ENCODE measurements around the gene MYT1.

MYT1 gene

DNA sequence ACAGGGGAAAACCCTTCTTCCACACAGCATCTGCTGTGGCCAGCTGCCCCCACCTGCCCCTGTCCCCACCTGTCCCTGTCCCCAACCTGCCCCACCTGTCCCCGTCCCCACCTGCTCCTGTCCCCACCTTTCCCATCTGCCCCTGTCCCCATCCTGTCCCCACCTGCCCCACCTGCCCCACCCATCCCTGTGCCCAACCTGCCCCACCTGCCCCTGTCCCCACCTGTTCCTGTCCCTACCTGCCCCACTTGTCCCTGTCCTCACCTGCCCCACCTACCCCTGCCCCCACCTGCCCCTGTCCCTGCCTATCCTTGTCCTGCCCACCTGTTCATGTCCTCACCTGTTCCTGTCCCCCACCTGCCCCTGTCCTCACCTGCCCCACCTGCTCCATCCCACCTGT, 6.4 kb upstream of the MYT1 start:
- TF ChIP-seq EGR1 (IDR thresholded peaks at IDR 0.05) (no peak), CEBPB (IDR thresholded peaks at IDR 0.05) (no peak), NFIC (IDR thresholded peaks at IDR 0.05) (no peak), TAF1 (IDR thresholded peaks at IDR 0.05; ENCODE audit: low read depth) (no peak), ZBTB7A (IDR thresholded peaks at IDR 0.05; ENCODE audit: low read depth) (no peak), CREB1 (IDR thresholded peaks at IDR 0.05; ENCODE audit: low read depth) (no peak), TEAD4 (IDR thresholded peaks at IDR 0.05) (no peak), TCF12 (IDR thresholded peaks at IDR 0.05; ENCODE audit: low read depth) (no peak), FOXM1 (IDR thresholded peaks at IDR 0.05; ENCODE audit: borderline replicate concordance, low read depth) (no peak), EP300 (IDR thresholded peaks at IDR 0.05; ENCODE audit: borderline replicate concordance) (no peak), RAD21 (IDR thresholded peaks at IDR 0.05; ENCODE audit: low read depth) (no peak), YY1 (IDR thresholded peaks at IDR 0.05; ENCODE audit: low read depth) (no peak)
- TF ChIP-seq, protein P1, sequence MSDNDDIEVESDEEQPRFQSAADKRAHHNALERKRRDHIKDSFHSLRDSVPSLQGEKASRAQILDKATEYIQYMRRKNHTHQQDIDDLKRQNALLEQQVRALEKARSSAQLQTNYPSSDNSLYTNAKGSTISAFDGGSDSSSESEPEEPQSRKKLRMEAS (IDR thresholded peaks at IDR 0.05) = no peak
- TF ChIP-seq, protein P2, sequence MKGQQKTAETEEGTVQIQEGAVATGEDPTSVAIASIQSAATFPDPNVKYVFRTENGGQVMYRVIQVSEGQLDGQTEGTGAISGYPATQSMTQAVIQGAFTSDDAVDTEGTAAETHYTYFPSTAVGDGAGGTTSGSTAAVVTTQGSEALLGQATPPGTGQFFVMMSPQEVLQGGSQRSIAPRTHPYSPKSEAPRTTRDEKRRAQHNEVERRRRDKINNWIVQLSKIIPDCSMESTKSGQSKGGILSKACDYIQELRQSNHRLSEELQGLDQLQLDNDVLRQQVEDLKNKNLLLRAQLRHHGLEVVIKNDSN (IDR thresholded peaks at IDR 0.05) = no peak
- TF ChIP-seq, protein P3, sequence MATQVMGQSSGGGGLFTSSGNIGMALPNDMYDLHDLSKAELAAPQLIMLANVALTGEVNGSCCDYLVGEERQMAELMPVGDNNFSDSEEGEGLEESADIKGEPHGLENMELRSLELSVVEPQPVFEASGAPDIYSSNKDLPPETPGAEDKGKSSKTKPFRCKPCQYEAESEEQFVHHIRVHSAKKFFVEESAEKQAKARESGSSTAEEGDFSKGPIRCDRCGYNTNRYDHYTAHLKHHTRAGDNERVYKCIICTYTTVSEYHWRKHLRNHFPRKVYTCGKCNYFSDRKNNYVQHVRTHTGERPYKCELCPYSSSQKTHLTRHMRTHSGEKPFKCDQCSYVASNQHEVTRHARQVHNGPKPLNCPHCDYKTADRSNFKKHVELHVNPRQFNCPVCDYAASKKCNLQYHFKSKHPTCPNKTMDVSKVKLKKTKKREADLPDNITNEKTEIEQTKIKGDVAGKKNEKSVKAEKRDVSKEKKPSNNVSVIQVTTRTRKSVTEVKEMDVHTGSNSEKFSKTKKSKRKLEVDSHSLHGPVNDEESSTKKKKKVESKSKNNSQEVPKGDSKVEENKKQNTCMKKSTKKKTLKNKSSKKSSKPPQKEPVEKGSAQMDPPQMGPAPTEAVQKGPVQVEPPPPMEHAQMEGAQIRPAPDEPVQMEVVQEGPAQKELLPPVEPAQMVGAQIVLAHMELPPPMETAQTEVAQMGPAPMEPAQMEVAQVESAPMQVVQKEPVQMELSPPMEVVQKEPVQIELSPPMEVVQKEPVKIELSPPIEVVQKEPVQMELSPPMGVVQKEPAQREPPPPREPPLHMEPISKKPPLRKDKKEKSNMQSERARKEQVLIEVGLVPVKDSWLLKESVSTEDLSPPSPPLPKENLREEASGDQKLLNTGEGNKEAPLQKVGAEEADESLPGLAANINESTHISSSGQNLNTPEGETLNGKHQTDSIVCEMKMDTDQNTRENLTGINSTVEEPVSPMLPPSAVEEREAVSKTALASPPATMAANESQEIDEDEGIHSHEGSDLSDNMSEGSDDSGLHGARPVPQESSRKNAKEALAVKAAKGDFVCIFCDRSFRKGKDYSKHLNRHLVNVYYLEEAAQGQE (IDR thresholded peaks at IDR 0.05; ENCODE audit: low read depth) = no peak

DNA sequence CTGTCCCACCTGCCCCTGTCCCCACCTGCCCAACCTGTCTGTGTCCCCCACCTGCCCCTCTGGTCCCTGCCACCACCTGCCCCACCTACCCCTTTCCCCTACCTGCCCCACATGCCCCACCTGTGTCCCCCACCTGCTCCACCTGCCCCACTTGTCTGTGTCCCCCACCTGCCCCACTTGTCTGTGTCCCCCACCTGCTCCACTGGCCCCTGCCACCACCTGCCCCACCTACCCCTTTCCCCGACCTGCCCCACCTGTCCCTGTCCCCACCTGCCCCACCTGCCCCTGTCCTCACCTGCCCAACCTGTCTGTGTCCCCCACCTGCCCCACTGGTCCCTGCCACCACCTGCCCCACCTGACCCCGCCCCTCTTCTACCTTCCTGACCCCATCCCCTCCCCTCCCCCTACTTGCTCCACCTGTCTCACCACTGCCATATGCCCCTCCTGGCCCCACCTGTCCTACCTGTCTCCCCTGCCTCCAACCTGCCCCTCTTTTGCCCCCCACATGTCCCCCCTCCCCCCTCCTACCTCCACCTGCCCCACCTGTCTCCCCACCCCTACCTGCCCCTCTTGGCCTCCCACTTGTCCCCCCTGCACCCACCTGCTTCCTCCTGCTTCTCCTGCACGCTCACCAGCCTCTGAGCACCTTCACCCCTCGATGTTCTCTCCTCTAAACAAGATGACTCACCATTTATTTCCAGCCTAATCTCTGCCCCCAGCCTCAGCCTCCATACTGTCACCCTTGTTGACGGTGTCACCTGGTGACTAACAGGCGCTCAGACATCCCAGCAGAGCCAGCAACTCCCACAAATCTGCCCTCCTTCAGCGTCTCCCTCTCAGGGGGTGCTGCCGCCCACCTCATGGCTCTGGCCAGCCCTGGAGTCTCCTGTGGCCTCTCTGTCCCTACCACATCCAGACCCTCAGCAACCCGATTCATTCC, 5.6 kb upstream of the MYT1 start:
- TF ChIP-seq EP300 (IDR thresholded peaks at IDR 0.05; ENCODE audit: borderline replicate concordance) (no peak), FOXM1 (IDR thresholded peaks at IDR 0.05; ENCODE audit: borderline replicate concordance, low read depth) (no peak), RAD21 (IDR thresholded peaks at IDR 0.05; ENCODE audit: low read depth) (no peak), YY1 (IDR thresholded peaks at IDR 0.05; ENCODE audit: low read depth) (no peak), CREB1 (IDR thresholded peaks at IDR 0.05; ENCODE audit: low read depth) (no peak), EGR1 (IDR thresholded peaks at IDR 0.05) (no peak), TEAD4 (IDR thresholded peaks at IDR 0.05) (no peak), TAF1 (IDR thresholded peaks at IDR 0.05; ENCODE audit: low read depth) (no peak), ZBTB7A (IDR thresholded peaks at IDR 0.05; ENCODE audit: low read depth) (no peak)
- TF ChIP-seq, protein P3 (IDR thresholded peaks at IDR 0.05; ENCODE audit: low read depth) = no peak
- TF ChIP-seq, protein P1 (IDR thresholded peaks at IDR 0.05) = no peak

DNA sequence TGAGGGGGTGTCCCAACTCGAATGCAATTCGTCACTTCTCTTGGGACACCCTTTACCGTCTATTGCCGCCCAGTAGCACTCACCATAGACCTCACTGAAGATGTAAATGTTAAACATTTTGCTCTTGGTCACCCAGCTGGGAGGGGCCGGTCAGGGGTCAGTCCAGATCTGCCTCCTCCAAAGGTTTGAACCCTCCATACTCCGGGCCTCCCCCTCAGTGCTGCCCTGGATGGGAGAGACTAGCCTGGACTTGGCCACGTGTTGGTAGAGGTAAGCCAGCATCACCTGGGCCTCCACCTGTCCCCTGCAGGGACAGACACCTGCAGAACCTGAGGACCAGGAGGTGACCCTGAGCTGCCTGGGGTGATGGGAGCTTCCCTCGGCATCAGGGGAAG, 5.0 kb upstream of the MYT1 start:
- TF ChIP-seq, protein P3 (IDR thresholded peaks at IDR 0.05; ENCODE audit: low read depth) = no peak
- TF ChIP-seq FOXM1 (IDR thresholded peaks at IDR 0.05; ENCODE audit: borderline replicate concordance, low read depth) (no peak), ZBTB7A (IDR thresholded peaks at IDR 0.05; ENCODE audit: low read depth) (no peak), TAF1 (IDR thresholded peaks at IDR 0.05; ENCODE audit: low read depth) (no peak), TCF12 (IDR thresholded peaks at IDR 0.05; ENCODE audit: low read depth) (no peak)
- TF ChIP-seq, protein P2 (IDR thresholded peaks at IDR 0.05) = no peak
- TF ChIP-seq, protein P1 (IDR thresholded peaks at IDR 0.05) = no peak

DNA sequence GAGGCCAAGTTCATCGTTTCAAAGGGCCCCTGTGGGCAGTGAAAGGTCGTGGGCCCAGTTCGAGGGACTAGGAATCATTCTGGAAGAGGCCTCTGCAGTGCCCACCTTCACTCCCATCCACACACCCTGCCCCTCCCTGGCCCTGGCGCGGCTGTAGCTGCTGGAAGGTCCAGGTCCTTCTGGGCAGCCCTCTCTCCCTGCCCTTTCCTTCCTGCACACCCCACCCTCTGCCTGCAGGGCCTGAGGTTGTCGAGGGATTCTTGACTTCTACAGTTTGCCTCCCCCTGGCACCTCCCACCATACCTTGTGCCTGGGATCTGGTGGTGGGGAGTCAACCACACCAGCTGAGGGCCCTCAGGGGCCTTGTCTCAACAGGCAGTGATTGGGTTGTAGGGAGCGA, 4.5 kb upstream of the MYT1 start:
- TF ChIP-seq EGR1 (IDR thresholded peaks at IDR 0.05) (no peak), TAF1 (IDR thresholded peaks at IDR 0.05; ENCODE audit: low read depth) (no peak), TEAD4 (IDR thresholded peaks at IDR 0.05) (no peak), NFIC (IDR thresholded peaks at IDR 0.05) (no peak), EP300 (IDR thresholded peaks at IDR 0.05; ENCODE audit: borderline replicate concordance) (no peak), YY1 (IDR thresholded peaks at IDR 0.05; ENCODE audit: low read depth) (no peak), TCF12 (IDR thresholded peaks at IDR 0.05; ENCODE audit: low read depth) (no peak), FOXM1 (IDR thresholded peaks at IDR 0.05; ENCODE audit: borderline replicate concordance, low read depth) (no peak), ZBTB7A (IDR thresholded peaks at IDR 0.05; ENCODE audit: low read depth) (no peak), RAD21 (IDR thresholded peaks at IDR 0.05; ENCODE audit: low read depth) (no peak), CREB1 (IDR thresholded peaks at IDR 0.05; ENCODE audit: low read depth) (no peak), CEBPB (IDR thresholded peaks at IDR 0.05) (no peak)
- TF ChIP-seq, protein P1 (IDR thresholded peaks at IDR 0.05) = no peak
- TF ChIP-seq, protein P3 (IDR thresholded peaks at IDR 0.05; ENCODE audit: low read depth) = no peak
- TF ChIP-seq, protein P2 (IDR thresholded peaks at IDR 0.05) = no peak

All from Ishikawa (cell line).